GM12865 (cell line): Measurements from ENCODE around the gene MRPL46.

Source experiments
- DNase-seq: peaks from one replicate; pipeline ENCODE4 v3.0.0; 2010; ENCODE audit warnings: low read depth
- H3K4me3 ChIP-seq: 2 replicates; pipeline ENCODE4 v1.5.1; 2011; ENCODE audit warnings: mild to moderate bottlenecking, low read depth, low read length, control low read depth
- TF ChIP-seq, protein P1 (sequence below): IDR thresholded peaks from 2 replicates; pipeline ENCODE4 v1.5.1; 2011; ENCODE audit warnings: low read length, control low read depth, low read depth, inconsistent platforms; ENCODE audit not compliant: insufficient read depth; ENCODE audit errors: missing control alignments

Gene MRPL46

DNA sequence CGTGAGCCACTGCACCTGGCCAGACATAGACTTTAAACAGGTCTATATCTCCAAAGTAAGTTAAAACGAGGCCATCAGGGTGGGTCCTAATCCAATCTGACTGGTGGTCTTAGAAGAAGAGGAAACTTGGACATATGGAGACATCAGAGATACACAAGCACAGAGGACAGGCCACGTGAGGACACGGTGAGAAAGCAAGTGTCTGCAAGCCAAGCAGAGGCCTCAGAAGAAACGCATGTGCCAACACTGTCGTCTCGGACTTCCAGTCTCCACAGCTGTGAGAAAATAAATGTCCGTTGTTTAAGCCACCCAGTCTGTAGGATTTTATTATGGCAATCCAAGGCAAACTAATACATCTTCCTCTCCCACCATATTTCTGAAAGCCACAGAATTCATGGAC is 43.9 kb downstream of the MRPL46 start:
- H3K4me3 ChIP-seq: no peak overlapping the region
- no peak for DNase-seq
- TF ChIP-seq, protein P1, sequence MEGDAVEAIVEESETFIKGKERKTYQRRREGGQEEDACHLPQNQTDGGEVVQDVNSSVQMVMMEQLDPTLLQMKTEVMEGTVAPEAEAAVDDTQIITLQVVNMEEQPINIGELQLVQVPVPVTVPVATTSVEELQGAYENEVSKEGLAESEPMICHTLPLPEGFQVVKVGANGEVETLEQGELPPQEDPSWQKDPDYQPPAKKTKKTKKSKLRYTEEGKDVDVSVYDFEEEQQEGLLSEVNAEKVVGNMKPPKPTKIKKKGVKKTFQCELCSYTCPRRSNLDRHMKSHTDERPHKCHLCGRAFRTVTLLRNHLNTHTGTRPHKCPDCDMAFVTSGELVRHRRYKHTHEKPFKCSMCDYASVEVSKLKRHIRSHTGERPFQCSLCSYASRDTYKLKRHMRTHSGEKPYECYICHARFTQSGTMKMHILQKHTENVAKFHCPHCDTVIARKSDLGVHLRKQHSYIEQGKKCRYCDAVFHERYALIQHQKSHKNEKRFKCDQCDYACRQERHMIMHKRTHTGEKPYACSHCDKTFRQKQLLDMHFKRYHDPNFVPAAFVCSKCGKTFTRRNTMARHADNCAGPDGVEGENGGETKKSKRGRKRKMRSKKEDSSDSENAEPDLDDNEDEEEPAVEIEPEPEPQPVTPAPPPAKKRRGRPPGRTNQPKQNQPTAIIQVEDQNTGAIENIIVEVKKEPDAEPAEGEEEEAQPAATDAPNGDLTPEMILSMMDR: no peak

DNA sequence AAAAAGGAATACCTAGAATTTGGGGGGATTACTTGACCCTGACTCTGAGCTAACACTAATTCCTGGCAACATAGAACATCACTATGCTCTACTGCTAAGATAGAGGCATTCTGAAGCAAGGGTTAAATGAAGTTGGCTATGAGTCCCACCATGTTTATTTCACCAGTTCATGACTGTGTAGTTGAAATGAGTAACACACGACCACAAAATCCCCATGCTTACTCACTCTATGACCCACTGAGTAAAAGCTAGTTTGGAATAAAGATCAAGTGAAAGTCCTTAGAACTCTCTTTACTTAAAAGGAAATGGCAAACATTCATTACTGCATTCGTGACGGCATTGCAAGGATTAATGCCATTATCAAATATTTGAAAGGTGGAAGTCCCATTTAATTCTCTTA is 47.4 kb downstream of the MRPL46 start:
- DNase-seq: peak; percentile 14
- H3K4me3 ChIP-seq: no peak overlapping the region
- TF ChIP-seq, protein P1: no peak
